ENCODE data around the gene NKD1. TPM values are rescaled to one million over a fixed set of nuclear protein-coding genes. Genes with fewer than 3 reads are reported as not detected.

The NKD1 gene
- total RNA-seq, 2 experiments from 2014 or later: 0.04 to 0.06 TPM

GRCh38 chr16:50684823-50685461 is 136.7 kb downstream of the NKD1 start:
- H3K4me2 ChIP-seq (ENCODE audit: low read length): no peak overlapping the region
- BruUV-seq (replicated peaks): no TSS peak
- no peaks in the 10 kb centered on the region for H3K9me2 ChIP-seq (ENCODE audit: insufficient read depth, low read length)
- no peak overlapping the region for H2AFZ ChIP-seq (ENCODE audit: low read length)
- ChIA-PET CTCF (ENCODE audit: unreplicated experiment) (no interaction called here), POLR2A (no interaction called here)
- no peaks in the 10 kb centered on the region for H3K36me3 ChIP-seq (ENCODE audit: insufficient read depth, low read length)
- H3K9me3 ChIP-seq (ENCODE audit: low read length): no peaks in the 10 kb centered on the region
- no peaks in the 10 kb centered on the region for H3K79me2 ChIP-seq (ENCODE audit: insufficient read depth, low read depth, low read length)
- intact Hi-C loops (cut with micrococcal nuclease; ENCODE audit: unreplicated experiment): no loop called here
- no peak for TF ChIP-seq CTCF (conservative IDR thresholded peaks at IDR 0.05; ENCODE audit: low read length)
- no peak for TF ChIP-seq EZH2phosphoT487 (IDR thresholded peaks at IDR 0.05; ENCODE audit: borderline replicate concordance, low read depth, low read length)
- no peaks in the 10 kb centered on the region for H4K20me1 ChIP-seq (ENCODE audit: insufficient read depth, low read length)
- no peak overlapping the region for H3K4me3 ChIP-seq (ENCODE audit: low read depth, low read length, poor library complexity, severe bottlenecking)
- DNase-seq (ENCODE audit: low spot score): no peak
- peaks cover 19% of the 10 kb centered on the region for H3K4me1 ChIP-seq (ENCODE audit: insufficient read depth, low read length, poor library complexity, severe bottlenecking)
- no peak overlapping the region for H3K27ac ChIP-seq (ENCODE audit: low read depth, low read length, poor library complexity, severe bottlenecking)

- Histone ChIP-seq H3K4me2 (ENCODE audit: low read length) (no peak overlapping the region), H3K36me3 (ENCODE audit: insufficient read depth, low read length) (no peaks in the 10 kb centered on the region), H2AFZ (ENCODE audit: low read length) (no peak overlapping the region), H4K20me1 (ENCODE audit: insufficient read depth, low read length) (no peaks in the 10 kb centered on the region), H3K9me3 (ENCODE audit: low read length) (no peaks in the 10 kb centered on the region), H3K79me2 (ENCODE audit: insufficient read depth, low read depth, low read length) (no peaks in the 10 kb centered on the region), H3K9me2 (ENCODE audit: insufficient read depth, low read length) (no peaks in the 10 kb centered on the region), H3K4me3 (ENCODE audit: low read depth, low read length, poor library complexity, severe bottlenecking) (no peak overlapping the region), H3K27ac (ENCODE audit: low read depth, low read length, poor library complexity, severe bottlenecking) (no peak overlapping the region), H3K4me1 (ENCODE audit: insufficient read depth, low read length, poor library complexity, severe bottlenecking) (peaks cover 19% of the 10 kb centered on the region)
- intact Hi-C loops (cut with micrococcal nuclease; ENCODE audit: unreplicated experiment): no loop called here
- no peak for DNase-seq (ENCODE audit: low spot score)
- ChIA-PET POLR2A (no interaction called here), CTCF (ENCODE audit: unreplicated experiment) (no interaction called here)
- TF ChIP-seq CTCF (conservative IDR thresholded peaks at IDR 0.05; ENCODE audit: low read length) (no peak), EZH2phosphoT487 (IDR thresholded peaks at IDR 0.05; ENCODE audit: borderline replicate concordance, low read depth, low read length) (no peak)
- no TSS peak for BruUV-seq (replicated peaks)
Observed at GRCh38 chr16:50685462-50686063, 137.4 kb downstream of the NKD1 start.

GRCh38 chr16:50688083-50688482 is 139.9 kb downstream of the NKD1 start:
- POLR2A ChIA-PET: no interaction called here
- Histone ChIP-seq H3K9me3 (ENCODE audit: low read length) (no peaks in the 10 kb centered on the region), H3K36me3 (ENCODE audit: insufficient read depth, low read length) (no peaks in the 10 kb centered on the region), H3K4me1 (ENCODE audit: insufficient read depth, low read length, poor library complexity, severe bottlenecking) (peaks cover 9% of the 10 kb centered on the region), H3K27ac (ENCODE audit: low read depth, low read length, poor library complexity, severe bottlenecking) (no peak overlapping the region), H4K20me1 (ENCODE audit: insufficient read depth, low read length) (no peaks in the 10 kb centered on the region), H2AFZ (ENCODE audit: low read length) (no peak overlapping the region), H3K9me2 (ENCODE audit: insufficient read depth, low read length) (no peaks in the 10 kb centered on the region), H3K79me2 (ENCODE audit: insufficient read depth, low read depth, low read length) (no peaks in the 10 kb centered on the region), H3K4me3 (ENCODE audit: low read depth, low read length, poor library complexity, severe bottlenecking) (no peak overlapping the region), H3K4me2 (ENCODE audit: low read length) (no peak overlapping the region)
- TF ChIP-seq CTCF (conservative IDR thresholded peaks at IDR 0.05; ENCODE audit: low read length): no peak
- no peak for TF ChIP-seq EZH2phosphoT487 (IDR thresholded peaks at IDR 0.05; ENCODE audit: borderline replicate concordance, low read depth, low read length)
- no peak for DNase-seq (ENCODE audit: low spot score)
- intact Hi-C loops (cut with micrococcal nuclease; ENCODE audit: unreplicated experiment): no loop called here
- BruUV-seq (replicated peaks): no TSS peak
- CTCF ChIA-PET (ENCODE audit: unreplicated experiment): no interaction called here
